Measurements from ENCODE around the gene ADAMTS16.

- TF ChIP-seq, protein P1, sequence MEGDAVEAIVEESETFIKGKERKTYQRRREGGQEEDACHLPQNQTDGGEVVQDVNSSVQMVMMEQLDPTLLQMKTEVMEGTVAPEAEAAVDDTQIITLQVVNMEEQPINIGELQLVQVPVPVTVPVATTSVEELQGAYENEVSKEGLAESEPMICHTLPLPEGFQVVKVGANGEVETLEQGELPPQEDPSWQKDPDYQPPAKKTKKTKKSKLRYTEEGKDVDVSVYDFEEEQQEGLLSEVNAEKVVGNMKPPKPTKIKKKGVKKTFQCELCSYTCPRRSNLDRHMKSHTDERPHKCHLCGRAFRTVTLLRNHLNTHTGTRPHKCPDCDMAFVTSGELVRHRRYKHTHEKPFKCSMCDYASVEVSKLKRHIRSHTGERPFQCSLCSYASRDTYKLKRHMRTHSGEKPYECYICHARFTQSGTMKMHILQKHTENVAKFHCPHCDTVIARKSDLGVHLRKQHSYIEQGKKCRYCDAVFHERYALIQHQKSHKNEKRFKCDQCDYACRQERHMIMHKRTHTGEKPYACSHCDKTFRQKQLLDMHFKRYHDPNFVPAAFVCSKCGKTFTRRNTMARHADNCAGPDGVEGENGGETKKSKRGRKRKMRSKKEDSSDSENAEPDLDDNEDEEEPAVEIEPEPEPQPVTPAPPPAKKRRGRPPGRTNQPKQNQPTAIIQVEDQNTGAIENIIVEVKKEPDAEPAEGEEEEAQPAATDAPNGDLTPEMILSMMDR (IDR thresholded peaks at IDR 0.05), result no peak
- no peak for TF ChIP-seq POLR2A (IDR thresholded peaks at IDR 0.05)
Measured at GRCh38 chr5:5181650-5182324, 41.7 kb downstream of the ADAMTS16 start.
